Endothelial cell of umbilical vein (primary cell): ENCODE results near the gene MAP3K14. TPM values are rescaled to one million over a fixed set of nuclear protein-coding genes. Genes with fewer than 3 reads are reported as not detected.

Experiments used
- BruUV-seq: library from RNA; stranded (reverse); fragments of 400-500 nt; replicated peaks from 2 replicates; lab custom pipeline; 2021; lab: Mats Ljungman, UMichigan
- CTCF ChIA-PET: fragments of 300-600, 350-600 bp; sonication (Branson Sonifier 250); formaldehyde crosslinking; loops from one replicate; lab custom pipeline; 2021; ENCODE audit warnings: antibody characterized with exemption, inconsistent platforms; lab: Charles Lee
- POLR2A ChIA-PET: fragments of 300-600, 350-600 bp; sonication (Branson Sonifier 250); formaldehyde crosslinking; loops from one replicate; lab custom pipeline; 2021; ENCODE audit warnings: antibody characterized with exemption, inconsistent platforms; lab: Charles Lee
- DNase-seq: peaks from one replicate; pipeline ENCODE4 v3.0.0-alpha.2; 2011; ENCODE audit warnings: low read depth, low spot score
- FAIRE-seq: peaks from 2 replicates; lab custom pipeline; 2011; peaks lifted over from hg19 to GRCh38; lab: Jason Lieb, UNC
- H2AFZ ChIP-seq: 2 replicates; pipeline ENCODE4 v1.6.0; 2012; ENCODE audit warnings: low read depth, low read length, control low read depth, inconsistent platforms
- H3K27ac ChIP-seq: 2 replicates; pipeline ENCODE4 v1.5.1; 2011; ENCODE audit warnings: low read depth, mild to moderate bottlenecking, control low read depth, low read length, moderate library complexity; ENCODE audit not compliant: insufficient read depth
- H3K27me3 ChIP-seq, 2 experiments: 2 replicates each; pipeline versions ENCODE4 v1.6.0 to v1.6.1; 2011; ENCODE audit warnings: low read length in 2 of 2, mixed read lengths in 1 of 2; ENCODE audit not compliant: control insufficient read depth in 2 of 2, insufficient read depth in 2 of 2
- H3K36me3 ChIP-seq, 2 experiments: 2 replicates in 1 of 2; 3 replicates in 1 of 2; pipeline ENCODE4 v1.5.1; 2011; ENCODE audit warnings: low read length in 2 of 2, mild to moderate bottlenecking in 1 of 2, moderate library complexity in 1 of 2; ENCODE audit not compliant: control insufficient read depth in 2 of 2, insufficient read depth in 2 of 2; ENCODE audit errors: extremely low read depth in 1 of 2
- H3K4me1 ChIP-seq: 3 replicates; pipeline ENCODE4 v1.5.1; 2011; ENCODE audit warnings: mild to moderate bottlenecking, low read length; ENCODE audit not compliant: control insufficient read depth, insufficient read depth; ENCODE audit errors: extremely low read depth
- H3K4me2 ChIP-seq: 2 replicates; pipeline ENCODE4 v1.6.1; 2011; ENCODE audit warnings: low read length, control low read depth, mixed read lengths; ENCODE audit not compliant: insufficient read depth
- H3K4me3 ChIP-seq, 3 experiments: fragments of 200-600 bp in 1 of 3; sonication (generic), shearing (Covaris generic) in 1 of 3; replicated peaks in 1 of 3; 2 replicates each; pipeline ENCODE4 v1.5.1; 2011 to 2016; ENCODE audit warnings: control low read depth in 3 of 3, low read length in 3 of 3, mild to moderate bottlenecking in 2 of 3, inconsistent platforms in 1 of 3, low read depth in 1 of 3, moderate library complexity in 1 of 3; ENCODE audit not compliant: insufficient read depth in 1 of 3
- H3K79me2 ChIP-seq: 2 replicates; pipeline ENCODE4 v1.6.0; 2012; ENCODE audit warnings: low read length, inconsistent platforms; ENCODE audit not compliant: control insufficient read depth, insufficient read depth
- H3K9ac ChIP-seq: replicated peaks from 2 replicates; pipeline ENCODE3; 2011; ENCODE audit warnings: low read length, control low read depth; ENCODE audit not compliant: insufficient read depth; ENCODE audit errors: extremely low read depth
- H3K9me1 ChIP-seq: replicated peaks from 3 replicates; pipeline ENCODE4 v1.6.0; 2011; ENCODE audit warnings: mild to moderate bottlenecking, low read length; ENCODE audit not compliant: control insufficient read depth, insufficient read depth; ENCODE audit errors: extremely low read depth
- H3K9me3 ChIP-seq: replicated peaks from 2 replicates; pipeline ENCODE4 v1.5.1; 2012; ENCODE audit warnings: low read length, inconsistent platforms; ENCODE audit not compliant: control insufficient read depth, insufficient read depth
- H4K20me1 ChIP-seq: replicated peaks from 2 replicates; pipeline ENCODE3; 2011; ENCODE audit warnings: mild to moderate bottlenecking, low read length; ENCODE audit not compliant: control insufficient read depth, insufficient read depth; ENCODE audit errors: extremely low read depth
- CTCF ChIP-seq, 2 donors: IDR thresholded peaks; 1 replicate in 1 of 2; 2 replicates in 1 of 2; pipeline ENCODE4 v1.5.1; 2011; ENCODE audit warnings: low read length in 2 of 2, mild to moderate bottlenecking in 2 of 2, moderate library complexity in 2 of 2, control low read depth in 1 of 2, inconsistent platforms in 1 of 2, low read depth in 1 of 2; ENCODE audit not compliant: insufficient read depth in 1 of 2; ENCODE audit errors: extremely low read depth in 1 of 2
- EZH2 ChIP-seq: IDR thresholded peaks from 2 replicates; pipeline ENCODE4 v1.6.1; 2012; ENCODE audit warnings: borderline replicate concordance, low read depth, mild to moderate bottlenecking, moderate library complexity, low read length, inconsistent platforms; ENCODE audit not compliant: severe bottlenecking
- FOS ChIP-seq: IDR thresholded peaks from 2 replicates; pipeline ENCODE4 v1.6.1; 2011; ENCODE audit warnings: mild to moderate bottlenecking, low read length, moderate library complexity, borderline replicate concordance; ENCODE audit not compliant: insufficient read depth
- GATA2 ChIP-seq: IDR thresholded peaks from 2 replicates; pipeline ENCODE4 v1.7.0; 2011; ENCODE audit warnings: low read depth, mild to moderate bottlenecking, moderate library complexity, mixed read lengths, low read length; ENCODE audit not compliant: insufficient read length, insufficient read depth
- JUN ChIP-seq: IDR thresholded peaks from 2 replicates; pipeline ENCODE4 v1.6.1; 2011; ENCODE audit warnings: borderline replicate concordance, low read depth; ENCODE audit not compliant: insufficient read length, insufficient read depth
- POLR2AphosphoS5 ChIP-seq: IDR thresholded peaks from 2 replicates; pipeline ENCODE4 v1.6.1; 2012; ENCODE audit warnings: low read depth, mild to moderate bottlenecking, control low read depth, low read length, moderate library complexity; ENCODE audit not compliant: insufficient read depth
- dilution Hi-C: fragments of 300-500 bp; cut with MboI; formaldehyde crosslinking; loops from one replicate; pipeline ENCODE4 v1.15.0; 2019; ENCODE audit warnings: low sequenced_read_pairs; ENCODE audit not compliant: extremely low pct_ligation_motif_present
- intact Hi-C: fragments of 100-400 bp; cut with micrococcal nuclease; formaldehyde crosslinking; loops from one replicate; pipeline ENCODE4 v1.10.0; 2022
- polyA plus RNA-seq, 4 experiments: library from polyadenylated mRNA; depleted of rRNA in 3 of 4; stranded (reverse) in 3 of 4; unstranded in 1 of 4; fragments of >200 nt; gene quantifications; 2 replicates each; pipeline versions ENCODE4 v1.2.1 to v1.2.3, GENCODE V29; 2011 to 2012; ENCODE audit warnings: missing spikeins in 1 of 4
- total RNA-seq: library from RNA; stranded (reverse); gene quantifications from 2 replicates; pipeline ENCODE4 v1.2.3, GENCODE V29; 2021
- TF ChIP-seq, protein P1 (sequence below): IDR thresholded peaks from 2 replicates; pipeline ENCODE4 v1.6.1; 2011; ENCODE audit not compliant: insufficient read depth, insufficient read length

The MAP3K14 gene
- total and polyA plus RNA-seq, 2 donors (not counting 3 experiments of a cell fraction or from before 2014, with no cell fraction given), result 5.4 to 9.8 TPM

- FAIRE-seq, result peak; percentile 72
- ChIA-PET POLR2A (no interaction called here), CTCF (interaction anchor here (0.8 to 1.7 kb wide), 5 partner anchors 9 to 56 kb away, joined by 3 to 11 read pairs (median 3); partner anchors contain the start of gene MAP3K14)
- Histone ChIP-seq H3K4me3 (no peak overlapping the region), H3K36me3 (no peaks in the 10 kb centered on the region), H2AFZ (peak overlapping the region; percentile 59), H3K4me2 (no peak overlapping the region), H3K4me1 (peaks cover 16% of the 10 kb centered on the region), H3K9me1 (no peaks in the 10 kb centered on the region), H3K9ac (no peak overlapping the region), H3K9me3 (no peaks in the 10 kb centered on the region), H3K27ac (no peak overlapping the region), H4K20me1 (no peaks in the 10 kb centered on the region), H3K79me2 (no peaks in the 10 kb centered on the region), H3K27me3 (no peaks in the 10 kb centered on the region)
- no TSS peak for BruUV-seq
- dilution Hi-C loops, result no loop called here
- intact Hi-C loops, result no loop called here
- no peak for DNase-seq
- TF ChIP-seq JUN (no peak), POLR2AphosphoS5 (no peak), FOS (no peak), GATA2 (no peak), EZH2 (no peak), CTCF (IDR thresholded peaks at IDR 0.05; ENCODE audit: extremely low read depth in 1 of 2, insufficient read depth in 1 of 2, low read depth in 1 of 2, low read length in 2 of 2) (no peak)
- TF ChIP-seq, protein P1, sequence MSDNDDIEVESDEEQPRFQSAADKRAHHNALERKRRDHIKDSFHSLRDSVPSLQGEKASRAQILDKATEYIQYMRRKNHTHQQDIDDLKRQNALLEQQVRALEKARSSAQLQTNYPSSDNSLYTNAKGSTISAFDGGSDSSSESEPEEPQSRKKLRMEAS, result no peak
Observed at GRCh38 chr17:45332989-45333701, 16.3 kb upstream of the MAP3K14 start.
